Activated CD8-positive, alpha-beta memory T cell treated with anti-CD3 and anti-CD28 coated beads, Interleukin-2, amount 10 ng/mL, durations not matched to agents 7 days and 5 days (primary cell): ENCODE data around the gene GPR25. TPM values are rescaled to one million over a fixed set of nuclear protein-coding genes. Genes with fewer than 3 reads are reported as not detected.
"Not testable (repeated sequence)": the region's sequence is repeated elsewhere in the genome, so short reads cannot be mapped to it uniquely, and the experiment has no call there.

Experiments
- ATAC-seq: fragments of 150-1000 bp; cut with Tn5 transposase; one replicate; pipeline ENCODE4 v1.10.0; 2021; ENCODE audit warnings: moderate library complexity
- CTCF ChIA-PET: fragments of 350-600 bp; sonication (Branson Sonifier 250); formaldehyde crosslinking; loops from one replicate; lab custom pipeline; 2021; ENCODE audit warnings: antibody characterized with exemption; lab: Charles Lee
- DNase-seq: peaks from one replicate; pipeline ENCODE4 v3.0.0-alpha.2; 2020
- H3K27ac Mint-ChIP-seq: one replicate; pipeline ENCODE4 v1.8.0; 2021; ENCODE audit warnings: mild to moderate bottlenecking, mixed read lengths
- H3K27me3 Mint-ChIP-seq: one replicate; pipeline ENCODE4 v1.8.0; 2021; ENCODE audit warnings: mixed read lengths
- H3K36me3 Mint-ChIP-seq: one replicate; pipeline ENCODE4 v1.8.0; 2021; ENCODE audit warnings: mild to moderate bottlenecking, mixed read lengths
- H3K4me1 Mint-ChIP-seq: one replicate; pipeline ENCODE4 v1.8.0; 2021; ENCODE audit warnings: mixed read lengths
- H3K4me3 Mint-ChIP-seq: one replicate; pipeline ENCODE4 v1.8.0; 2021; ENCODE audit warnings: mild to moderate bottlenecking, moderate library complexity, mixed read lengths
- H3K9me3 Mint-ChIP-seq: one replicate; pipeline ENCODE4 v1.8.0; 2022; ENCODE audit warnings: low read depth, mixed read lengths
- total RNA-seq, 2 experiments: library from RNA; stranded (reverse); gene quantifications; one replicate each; pipeline ENCODE4 v1.2.3, GENCODE V29; 2021

GPR25 gene
- total RNA-seq, 2 experiments from 2014 or later: 0.35 TPM; not detected in 1

DNA sequence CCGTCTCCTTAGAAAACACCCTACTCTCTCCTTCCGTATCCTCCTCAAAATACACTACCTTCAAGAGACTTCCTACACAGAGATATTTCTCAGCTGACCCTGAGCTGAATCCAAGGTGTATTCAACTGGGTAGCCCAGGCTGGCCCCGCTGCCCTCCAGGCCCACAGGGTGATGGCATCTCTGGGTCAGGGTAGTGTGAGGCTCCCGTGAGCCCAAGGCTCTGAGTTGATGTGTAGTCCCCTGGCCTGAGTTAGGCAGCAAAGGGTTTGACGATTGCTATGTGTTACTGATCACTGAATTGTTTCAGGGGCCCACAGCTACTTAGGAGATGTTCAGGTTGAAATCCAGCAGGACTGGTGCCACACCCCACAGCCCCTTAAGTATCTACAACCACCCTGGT is 28.6 kb downstream of the GPR25 start:
- Mint-ChIP-seq H3K9me3 (no peaks in the 10 kb centered on the region), H3K4me1 (peaks cover 9% of the 10 kb centered on the region), H3K27ac (no peak overlapping the region), H3K4me3 (no peak overlapping the region), H3K27me3 (peaks cover 75% of the 10 kb centered on the region), H3K36me3 (no peaks in the 10 kb centered on the region)
- no peak for ATAC-seq
- DNase-seq: no peak
- CTCF ChIA-PET: no interaction called here

GRCh38 chr1:200901796-200902444 is 29.1 kb downstream of the GPR25 start:
- Mint-ChIP-seq H3K4me1 (peaks cover 11% of the 10 kb centered on the region), H3K27ac (no peak overlapping the region), H3K36me3 (no peaks in the 10 kb centered on the region), H3K9me3 (no peaks in the 10 kb centered on the region), H3K27me3 (peaks cover 76% of the 10 kb centered on the region), H3K4me3 (no peak overlapping the region)
- CTCF ChIA-PET: no interaction called here
- ATAC-seq (no peak), DNase-seq (no peak)

DNA sequence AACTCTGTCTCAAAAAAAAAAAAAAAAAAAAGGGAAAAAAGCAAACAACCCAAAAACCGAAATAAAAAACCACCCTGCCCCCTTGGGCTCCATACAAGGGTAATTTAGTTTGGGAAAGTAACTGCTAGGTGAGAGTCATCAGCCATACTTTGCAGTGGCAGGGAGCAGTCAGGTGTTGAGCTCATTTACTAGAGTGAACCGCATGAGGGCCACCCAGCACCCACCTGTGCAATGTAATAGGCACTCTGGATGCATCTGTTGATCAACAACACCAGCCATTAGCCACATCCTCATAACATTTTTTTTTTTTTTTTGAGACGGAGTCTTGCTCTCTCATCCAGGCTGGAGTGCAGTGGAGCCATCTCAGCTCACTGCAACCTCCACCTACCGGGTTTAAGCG is 31.0 kb downstream of the GPR25 start:
- ATAC-seq: no peak
- DNase-seq: no peak
- no peaks in the 10 kb centered on the region for H3K36me3 Mint-ChIP-seq
- H3K27ac Mint-ChIP-seq: no peak overlapping the region
- no peak overlapping the region for H3K4me3 Mint-ChIP-seq
- H3K27me3 Mint-ChIP-seq: peaks cover 75% of the 10 kb centered on the region
- peaks cover 11% of the 10 kb centered on the region for H3K4me1 Mint-ChIP-seq
- no peaks in the 10 kb centered on the region for H3K9me3 Mint-ChIP-seq
- CTCF ChIA-PET: interaction anchor here (1.3 kb wide), 1 partner anchor 16 kb away, joined by 3 read pairs; no protein-coding TSS in a partner anchor

GRCh38 chr1:200904772-200905171 is 32.0 kb downstream of the GPR25 start:
- no peak for ATAC-seq
- Mint-ChIP-seq H3K9me3 (no peaks in the 10 kb centered on the region), H3K4me3 (no peak overlapping the region), H3K27ac (no peak overlapping the region), H3K36me3 (no peaks in the 10 kb centered on the region), H3K4me1 (peaks cover 11% of the 10 kb centered on the region), H3K27me3 (peaks cover 76% of the 10 kb centered on the region)
- no peak for DNase-seq
- CTCF ChIA-PET: interaction anchor here (1.2 to 1.4 kb wide), 3 partner anchors 16 to 210 kb away, joined by 3 to 4 read pairs (median 3); no protein-coding TSS in a partner anchor

DNA sequence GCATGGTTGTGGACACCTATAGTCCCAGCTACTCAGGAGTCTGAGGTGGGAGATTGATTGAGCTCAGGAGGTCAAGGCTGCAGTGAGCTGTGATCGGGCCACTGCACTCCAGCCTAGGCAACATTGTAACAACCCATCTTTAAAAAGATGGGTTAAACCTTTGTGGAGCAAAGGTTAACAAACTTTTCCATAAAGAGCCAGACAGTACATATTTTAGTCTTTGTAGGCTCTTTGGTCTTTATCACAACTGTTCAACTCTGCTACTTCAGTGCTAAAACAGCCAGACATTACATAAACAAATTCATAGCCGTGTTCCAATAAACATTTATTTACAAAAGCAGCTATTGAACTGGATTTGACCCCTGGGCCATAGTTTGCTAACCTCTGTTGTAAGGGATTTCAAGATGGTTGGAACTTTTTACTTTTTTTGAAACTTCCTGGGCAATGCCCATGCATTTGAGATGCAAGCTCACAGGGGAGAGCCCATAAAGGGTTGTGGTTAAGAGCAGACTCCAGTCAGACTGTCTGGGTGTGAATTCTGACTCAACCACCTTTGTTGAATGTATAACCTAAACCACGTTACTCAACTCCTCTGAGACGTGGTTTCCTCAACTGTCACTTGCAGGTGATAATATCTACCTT is 32.8 kb downstream of the GPR25 start:
- DNase-seq (peak; percentile 75), ATAC-seq (peak; percentile 91)
- peaks cover 11% of the 10 kb centered on the region for H3K4me1 Mint-ChIP-seq
- H3K27me3 Mint-ChIP-seq: peaks cover 82% of the 10 kb centered on the region
- CTCF ChIA-PET: interaction anchor here (0.5 to 1.4 kb wide), 6 partner anchors 9 to 284 kb away, joined by 3 to 4 read pairs (median 3); no protein-coding TSS in a partner anchor
- H3K9me3 Mint-ChIP-seq: no peaks in the 10 kb centered on the region
- no peak overlapping the region for H3K27ac Mint-ChIP-seq
- H3K36me3 Mint-ChIP-seq: no peaks in the 10 kb centered on the region
- H3K4me3 Mint-ChIP-seq: no peak overlapping the region

DNA sequence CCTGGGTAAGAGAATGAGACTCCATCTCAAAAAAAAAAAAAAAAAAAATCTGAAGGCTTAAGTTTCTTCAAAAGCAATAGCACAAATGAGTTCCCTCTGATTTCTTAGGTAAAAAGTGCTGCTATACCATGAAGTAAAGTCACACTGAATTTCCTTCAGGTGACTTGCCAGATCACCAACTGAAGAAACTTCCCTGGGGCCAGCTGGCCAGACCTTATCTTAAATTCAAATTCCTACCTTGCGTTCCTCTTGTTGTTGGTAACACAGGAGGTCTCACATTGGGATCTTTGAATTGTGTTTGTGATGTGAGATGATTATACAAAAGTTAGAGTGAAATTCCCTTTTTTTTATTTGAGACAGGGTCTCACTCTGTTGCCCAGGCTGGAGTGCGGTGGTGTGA is 33.7 kb downstream of the GPR25 start:
- no peaks in the 10 kb centered on the region for H3K36me3 Mint-ChIP-seq
- no peak overlapping the region for H3K4me3 Mint-ChIP-seq
- ATAC-seq: no peak
- peaks cover 80% of the 10 kb centered on the region for H3K27me3 Mint-ChIP-seq
- peaks cover 11% of the 10 kb centered on the region for H3K4me1 Mint-ChIP-seq
- no peak for DNase-seq
- CTCF ChIA-PET: interaction anchor here (1.3 kb wide), 1 partner anchor 10 kb away, joined by 3 read pairs; no protein-coding TSS in a partner anchor
- no peaks in the 10 kb centered on the region for H3K9me3 Mint-ChIP-seq
- no peak overlapping the region for H3K27ac Mint-ChIP-seq

DNA sequence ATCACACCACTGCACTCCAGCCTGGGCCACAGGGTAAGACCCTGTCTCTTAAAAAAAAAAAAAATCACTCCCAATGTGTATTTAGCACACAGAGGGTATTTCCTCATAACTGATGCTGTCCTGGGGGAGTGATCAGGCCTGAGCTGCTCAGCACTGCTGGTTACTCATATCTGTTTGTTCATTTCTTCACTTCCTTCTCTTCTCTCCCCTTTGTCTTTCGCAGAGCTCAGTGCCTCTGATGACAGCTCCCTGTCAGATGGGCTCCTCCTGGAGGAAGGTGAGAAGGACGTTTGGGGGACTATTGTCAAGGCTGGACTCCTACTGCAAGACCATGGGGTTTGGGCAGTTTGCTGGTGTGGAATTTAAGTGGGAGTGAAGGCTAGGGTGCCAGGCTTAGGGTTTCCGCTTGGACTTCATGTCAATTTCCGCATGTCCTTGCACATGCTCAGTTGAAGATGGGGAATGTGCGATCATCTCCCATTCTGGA is 34.9 kb downstream of the GPR25 start:
- DNase-seq (no peak), ATAC-seq (no peak)
- no peaks in the 10 kb centered on the region for H3K9me3 Mint-ChIP-seq
- H3K4me3 Mint-ChIP-seq: no peak overlapping the region
- peaks cover 11% of the 10 kb centered on the region for H3K4me1 Mint-ChIP-seq
- no peak overlapping the region for H3K27ac Mint-ChIP-seq
- H3K36me3 Mint-ChIP-seq: no peaks in the 10 kb centered on the region
- CTCF ChIA-PET: no interaction called here
- H3K27me3 Mint-ChIP-seq: peaks cover 74% of the 10 kb centered on the region

DNA sequence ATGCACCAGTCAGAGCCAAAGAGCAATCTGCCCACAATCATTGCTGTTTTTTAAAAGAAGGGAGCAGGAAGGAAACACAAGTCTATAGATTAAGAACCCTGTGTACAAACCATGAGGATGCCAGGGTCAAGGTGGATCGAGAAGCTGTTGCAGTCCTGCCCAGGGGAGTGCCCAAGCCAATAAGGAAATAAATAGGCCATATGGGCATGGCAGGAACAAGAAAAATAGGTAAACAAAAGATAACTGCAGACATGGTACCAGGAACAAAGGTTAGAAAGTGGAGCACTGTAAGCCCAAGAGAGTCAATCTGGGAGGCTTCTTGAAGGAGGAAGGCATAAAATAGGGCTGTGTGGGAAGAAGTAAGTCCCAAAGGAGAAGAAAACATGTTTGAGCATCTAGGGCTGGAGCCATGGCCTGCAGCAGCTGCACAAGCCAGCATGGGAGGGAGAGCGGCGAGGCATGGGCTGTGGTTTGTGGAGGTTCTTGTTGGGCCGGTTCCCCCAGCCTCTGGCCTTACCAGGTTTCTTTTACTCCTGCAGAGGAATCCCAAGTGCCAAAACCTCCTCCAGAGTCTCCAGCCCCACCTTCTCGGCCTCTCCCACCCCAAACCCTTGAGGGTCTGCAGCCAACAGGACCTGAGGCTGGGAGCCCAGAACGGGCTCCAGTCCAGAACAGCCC is 35.5 kb downstream of the GPR25 start:
- H3K4me1 Mint-ChIP-seq: peaks cover 11% of the 10 kb centered on the region
- H3K27me3 Mint-ChIP-seq: peaks cover 70% of the 10 kb centered on the region
- CTCF ChIA-PET: interaction anchor here (0.8 kb wide), 1 partner anchor 20 kb away, joined by 3 read pairs; no protein-coding TSS in a partner anchor
- no peak overlapping the region for H3K4me3 Mint-ChIP-seq
- H3K27ac Mint-ChIP-seq: no peak overlapping the region
- DNase-seq (no peak), ATAC-seq (no peak)
- H3K9me3 Mint-ChIP-seq: no peaks in the 10 kb centered on the region
- no peaks in the 10 kb centered on the region for H3K36me3 Mint-ChIP-seq

- Mint-ChIP-seq H3K4me1 (peaks cover 11% of the 10 kb centered on the region), H3K36me3 (no peaks in the 10 kb centered on the region), H3K27ac (no peak overlapping the region), H3K4me3 (no peak overlapping the region), H3K27me3 (peaks cover 68% of the 10 kb centered on the region), H3K9me3 (no peaks in the 10 kb centered on the region)
- ATAC-seq: no peak
- CTCF ChIA-PET: interaction anchor here (0.8 kb wide), 1 partner anchor 21 kb away, joined by 3 read pairs; no protein-coding TSS in a partner anchor
- no peak for DNase-seq
Measured at GRCh38 chr1:200909071-200909470, 36.3 kb downstream of the GPR25 start.

GRCh38 chr1:200909757-200910239 is 37.0 kb downstream of the GPR25 start:
- DNase-seq (no peak), ATAC-seq (no peak)
- Mint-ChIP-seq H3K27me3 (peaks cover 61% of the 10 kb centered on the region), H3K4me1 (peaks cover 11% of the 10 kb centered on the region), H3K27ac (no peak overlapping the region), H3K36me3 (no peaks in the 10 kb centered on the region), H3K4me3 (no peak overlapping the region), H3K9me3 (no peaks in the 10 kb centered on the region)
- CTCF ChIA-PET: no interaction called here

GRCh38 chr1:200911361-200911760 is 38.6 kb downstream of the GPR25 start:
- ATAC-seq (no peak), DNase-seq (no peak)
- Mint-ChIP-seq H3K4me1 (peaks cover 2% of the 10 kb centered on the region), H3K27me3 (peaks cover 53% of the 10 kb centered on the region), H3K4me3 (no peak overlapping the region), H3K27ac (no peak overlapping the region), H3K9me3 (no peaks in the 10 kb centered on the region), H3K36me3 (no peaks in the 10 kb centered on the region)
- CTCF ChIA-PET: no interaction called here

- H3K9me3 Mint-ChIP-seq, DNase-seq, H3K4me1 Mint-ChIP-seq, H3K36me3 Mint-ChIP-seq, CTCF ChIA-PET, ATAC-seq, H3K4me3 Mint-ChIP-seq, H3K27ac Mint-ChIP-seq: not testable (repeated sequence)
- peaks cover 48% of the 10 kb centered on the region for H3K27me3 Mint-ChIP-seq
Measured at GRCh38 chr1:200911936-200912335, 39.2 kb downstream of the GPR25 start.

DNA sequence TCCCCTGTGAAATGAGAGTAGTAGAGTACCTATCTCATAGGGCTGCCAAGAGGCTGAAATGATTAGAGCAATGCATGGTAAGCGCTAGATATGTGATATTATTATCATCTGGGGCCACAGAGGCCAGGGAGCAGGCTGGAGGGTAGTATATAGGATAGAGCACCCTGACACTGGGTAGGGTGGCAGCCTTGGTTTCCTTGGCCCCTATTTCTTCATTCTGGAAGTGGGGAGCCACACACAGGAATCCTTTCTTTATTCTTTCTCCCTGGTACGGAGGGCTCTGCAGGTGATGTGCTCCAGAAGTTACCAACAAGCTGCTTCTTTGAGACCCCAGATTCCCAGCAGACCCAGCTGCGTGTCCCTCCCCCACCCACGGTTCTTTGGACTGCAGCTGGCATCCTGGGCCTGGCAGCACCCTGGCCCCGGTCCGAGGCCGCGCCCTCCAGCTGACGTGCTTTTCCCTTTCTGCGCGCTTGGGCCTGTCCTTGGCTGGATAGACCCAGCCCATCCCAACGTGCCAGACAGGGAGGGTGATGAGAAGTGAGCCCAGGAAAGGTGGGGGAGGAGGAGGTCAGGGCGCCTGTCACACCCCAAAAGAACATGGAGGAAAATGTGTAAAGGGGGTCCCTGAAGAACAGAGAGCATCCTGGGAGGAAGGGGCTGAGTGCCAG is 40.1 kb downstream of the GPR25 start:
- CTCF ChIA-PET: no interaction called here
- Mint-ChIP-seq H3K4me3 (no peak overlapping the region), H3K9me3 (no peaks in the 10 kb centered on the region), H3K27me3 (peaks cover 41% of the 10 kb centered on the region), H3K27ac (no peak overlapping the region), H3K4me1 (no peaks in the 10 kb centered on the region), H3K36me3 (no peaks in the 10 kb centered on the region)
- DNase-seq (no peak), ATAC-seq (no peak)
